GM12892 (cell line): Measurements from ENCODE around the gene OR4C6.

ENCODE experiments used
- DNase-seq: peaks from one replicate; pipeline ENCODE4 v3.0.0; 2011; ENCODE audit not compliant: insufficient read length
- FAIRE-seq: peaks from 2 replicates; lab custom pipeline; 2011; peaks lifted over from hg19 to GRCh38; lab: Jason Lieb, UNC
- POLR2A ChIP-seq: IDR thresholded peaks from 2 replicates; pipeline ENCODE4 v1.6.1; 2011; ENCODE audit warnings: low read depth, low read length, control low read depth
- POLR2AphosphoS5 ChIP-seq: IDR thresholded peaks from 2 replicates; pipeline ENCODE4 v1.6.1; 2011; ENCODE audit warnings: low read depth, low read length, control low read depth
- TAF1 ChIP-seq: IDR thresholded peaks from 2 replicates; pipeline ENCODE4 v1.6.1; 2011; ENCODE audit warnings: low read depth, mild to moderate bottlenecking, control low read depth, low read length, borderline replicate concordance

The OR4C6 gene

GRCh38 chr11:55707029-55707428 is 45.0 kb downstream of the OR4C6 start:
- DNase-seq: no peak
- peak; percentile 40 for FAIRE-seq
- TF ChIP-seq POLR2AphosphoS5: no peak
- no peak for TF ChIP-seq POLR2A
- TF ChIP-seq TAF1: no peak

- TF ChIP-seq POLR2A (no peak), POLR2AphosphoS5 (no peak), TAF1 (no peak)
- DNase-seq (no peak), FAIRE-seq (no peak)
Measured at GRCh38 chr11:55714982-55715888, 53.2 kb downstream of the OR4C6 start.
